ENCODE data around the gene NTRK3.

NTRK3 gene

DNA sequence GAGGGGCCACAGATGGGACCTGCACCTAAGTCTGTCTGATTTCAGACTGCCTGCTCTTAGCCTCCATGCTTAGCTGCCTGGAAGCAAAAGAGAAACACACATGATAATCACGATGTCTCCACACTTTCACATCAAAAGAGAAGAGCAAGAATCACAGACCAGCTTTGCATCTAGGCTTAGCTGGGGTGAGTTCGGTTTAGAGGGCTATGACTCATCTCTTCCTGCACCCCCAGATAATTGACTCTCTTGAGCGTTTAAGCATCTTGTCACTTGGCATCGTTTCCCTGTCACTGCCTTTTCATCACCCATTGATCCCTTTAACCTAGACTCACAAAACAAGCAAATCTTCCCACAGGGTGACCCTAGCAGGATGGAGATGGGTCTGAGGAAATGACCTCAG is 124.0 kb downstream of the NTRK3 start:
- no peak overlapping the region for H3K4me3 ChIP-seq (ENCODE audit: insufficient read depth, low read depth, low read length, poor library complexity, severe bottlenecking)
- H3K36me3 ChIP-seq (ENCODE audit: control insufficient read depth, insufficient read depth, low read length): no peaks in the 10 kb centered on the region
- H3K4me1 ChIP-seq (ENCODE audit: control insufficient read depth, insufficient read depth, low read length, poor library complexity, severe bottlenecking): no peaks in the 10 kb centered on the region
- no peak overlapping the region for H3K27ac ChIP-seq (ENCODE audit: insufficient read depth, low read length, poor library complexity, severe bottlenecking)
- H3K27me3 ChIP-seq (replicated peaks; ENCODE audit: control insufficient read depth, insufficient read depth, low read length, poor library complexity, severe bottlenecking): no peaks in the 10 kb centered on the region
- no peaks in the 10 kb centered on the region for H3K9me3 ChIP-seq (ENCODE audit: control insufficient read depth, low read length)
- DNase-seq: no peak

DNA sequence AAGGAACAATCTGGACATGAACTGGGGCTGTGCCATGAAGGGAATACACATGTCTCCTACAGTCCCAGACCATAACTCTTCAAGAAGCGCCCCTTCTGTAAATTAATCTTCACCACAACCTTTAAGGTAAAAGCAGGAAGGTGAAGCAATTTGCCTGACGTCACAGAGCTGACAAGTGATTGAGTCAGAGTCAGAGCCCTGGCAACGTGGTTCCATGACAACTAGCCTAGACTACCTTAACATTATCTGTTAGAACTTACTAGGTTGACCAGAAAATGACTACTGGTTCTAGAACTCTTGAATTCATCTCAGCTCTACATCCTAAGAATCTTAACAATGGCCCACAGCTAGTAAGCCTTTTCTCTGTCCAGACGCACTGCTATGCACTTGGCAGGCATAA is 124.6 kb downstream of the NTRK3 start:
- H3K27ac ChIP-seq (ENCODE audit: insufficient read depth, low read length, poor library complexity, severe bottlenecking): no peak overlapping the region
- no peaks in the 10 kb centered on the region for H3K36me3 ChIP-seq (ENCODE audit: control insufficient read depth, insufficient read depth, low read length)
- no peaks in the 10 kb centered on the region for H3K27me3 ChIP-seq (replicated peaks; ENCODE audit: control insufficient read depth, insufficient read depth, low read length, poor library complexity, severe bottlenecking)
- no peak overlapping the region for H3K4me3 ChIP-seq (ENCODE audit: insufficient read depth, low read depth, low read length, poor library complexity, severe bottlenecking)
- DNase-seq: no peak
- no peaks in the 10 kb centered on the region for H3K9me3 ChIP-seq (ENCODE audit: control insufficient read depth, low read length)
- H3K4me1 ChIP-seq (ENCODE audit: control insufficient read depth, insufficient read depth, low read length, poor library complexity, severe bottlenecking): no peaks in the 10 kb centered on the region

DNA sequence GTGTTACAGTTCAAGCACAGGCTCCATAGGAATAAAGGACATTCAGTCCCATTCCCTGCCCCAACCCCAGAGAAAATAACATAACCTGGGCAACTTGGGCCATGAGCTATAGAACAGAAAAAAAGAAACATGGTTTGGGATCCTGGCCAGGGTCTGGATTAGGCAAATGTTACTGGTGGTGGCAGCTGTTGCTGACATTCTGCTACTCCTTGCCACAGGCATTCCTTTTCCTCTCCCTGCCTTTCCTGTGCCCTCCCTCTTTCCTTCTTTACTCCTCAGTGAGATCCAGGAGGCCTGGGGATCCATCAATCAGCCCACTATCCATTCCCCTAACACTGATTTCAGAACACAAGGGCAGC is 129.1 kb downstream of the NTRK3 start:
- H3K4me3 ChIP-seq (ENCODE audit: insufficient read depth, low read depth, low read length, poor library complexity, severe bottlenecking): no peak overlapping the region
- H3K36me3 ChIP-seq (ENCODE audit: control insufficient read depth, insufficient read depth, low read length): no peaks in the 10 kb centered on the region
- H3K4me1 ChIP-seq (ENCODE audit: control insufficient read depth, insufficient read depth, low read length, poor library complexity, severe bottlenecking): no peaks in the 10 kb centered on the region
- no peaks in the 10 kb centered on the region for H3K9me3 ChIP-seq (ENCODE audit: control insufficient read depth, low read length)
- DNase-seq: no peak
- no peak overlapping the region for H3K27ac ChIP-seq (ENCODE audit: insufficient read depth, low read length, poor library complexity, severe bottlenecking)
- no peaks in the 10 kb centered on the region for H3K27me3 ChIP-seq (replicated peaks; ENCODE audit: control insufficient read depth, insufficient read depth, low read length, poor library complexity, severe bottlenecking)

DNA sequence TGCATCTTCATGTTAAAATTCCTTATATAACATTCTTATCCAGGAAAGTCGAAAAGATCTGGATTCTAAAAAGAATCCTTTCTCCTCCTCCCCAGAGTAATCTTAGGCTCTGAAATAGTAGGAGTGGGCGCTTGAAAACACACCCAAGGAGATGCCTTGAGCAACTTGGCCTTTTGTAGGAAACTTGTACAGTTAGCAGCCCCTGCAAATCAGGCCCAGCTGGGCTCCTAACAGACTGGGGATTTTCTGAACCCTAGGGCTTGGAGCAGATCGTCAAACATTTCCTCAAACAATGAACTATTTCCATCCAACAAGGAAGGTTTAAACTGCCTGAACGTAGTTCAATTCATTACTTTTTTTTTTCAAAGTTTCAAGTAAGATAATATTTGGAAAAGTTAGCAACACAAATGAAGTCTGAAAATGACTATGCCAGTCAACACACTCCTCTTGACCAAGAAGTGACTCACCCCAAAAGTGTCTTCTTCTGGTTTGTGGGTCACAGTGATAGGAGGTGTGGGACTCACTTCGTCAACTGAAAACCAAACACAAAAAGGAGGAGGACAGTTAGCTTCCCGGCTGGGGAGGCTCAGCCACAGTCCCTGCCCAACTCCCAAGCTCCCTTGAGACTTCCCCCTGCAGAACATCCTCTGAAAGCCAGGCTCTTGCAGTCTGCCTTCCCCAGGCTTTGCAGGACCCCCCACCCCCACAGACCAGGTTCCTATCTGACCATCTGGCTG is 129.7 kb downstream of the NTRK3 start:
- no peak for DNase-seq
- no peaks in the 10 kb centered on the region for H3K36me3 ChIP-seq (ENCODE audit: control insufficient read depth, insufficient read depth, low read length)
- H3K9me3 ChIP-seq (ENCODE audit: control insufficient read depth, low read length): no peaks in the 10 kb centered on the region
- H3K27me3 ChIP-seq (replicated peaks; ENCODE audit: control insufficient read depth, insufficient read depth, low read length, poor library complexity, severe bottlenecking): no peaks in the 10 kb centered on the region
- no peak overlapping the region for H3K27ac ChIP-seq (ENCODE audit: insufficient read depth, low read length, poor library complexity, severe bottlenecking)
- no peak overlapping the region for H3K4me3 ChIP-seq (ENCODE audit: insufficient read depth, low read depth, low read length, poor library complexity, severe bottlenecking)
- H3K4me1 ChIP-seq (ENCODE audit: control insufficient read depth, insufficient read depth, low read length, poor library complexity, severe bottlenecking): no peaks in the 10 kb centered on the region

DNA sequence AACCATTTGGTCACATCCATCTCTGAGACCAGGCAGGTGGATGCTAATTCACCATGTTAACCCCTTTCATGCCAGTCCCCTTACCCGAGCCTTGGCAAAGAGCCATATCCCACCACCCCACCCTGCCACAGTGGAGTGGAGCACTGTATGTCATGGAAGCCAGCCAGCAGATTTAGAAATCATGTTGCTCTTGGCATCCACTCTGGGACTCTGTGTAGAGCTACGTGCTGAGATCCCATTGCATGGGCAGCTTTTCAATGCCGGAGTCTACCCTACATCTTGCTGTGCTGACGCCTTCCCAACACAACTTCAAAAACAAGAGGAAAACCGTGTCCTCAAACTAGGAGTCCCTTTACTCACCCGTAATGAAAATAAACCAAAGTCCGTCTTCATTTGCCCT is 131.0 kb downstream of the NTRK3 start:
- H3K4me1 ChIP-seq (ENCODE audit: control insufficient read depth, insufficient read depth, low read length, poor library complexity, severe bottlenecking): no peaks in the 10 kb centered on the region
- no peaks in the 10 kb centered on the region for H3K27me3 ChIP-seq (replicated peaks; ENCODE audit: control insufficient read depth, insufficient read depth, low read length, poor library complexity, severe bottlenecking)
- H3K9me3 ChIP-seq (ENCODE audit: control insufficient read depth, low read length): no peaks in the 10 kb centered on the region
- no peak overlapping the region for H3K4me3 ChIP-seq (ENCODE audit: insufficient read depth, low read depth, low read length, poor library complexity, severe bottlenecking)
- no peak for DNase-seq
- H3K27ac ChIP-seq (ENCODE audit: insufficient read depth, low read length, poor library complexity, severe bottlenecking): no peak overlapping the region
- H3K36me3 ChIP-seq (ENCODE audit: control insufficient read depth, insufficient read depth, low read length): no peaks in the 10 kb centered on the region

DNA sequence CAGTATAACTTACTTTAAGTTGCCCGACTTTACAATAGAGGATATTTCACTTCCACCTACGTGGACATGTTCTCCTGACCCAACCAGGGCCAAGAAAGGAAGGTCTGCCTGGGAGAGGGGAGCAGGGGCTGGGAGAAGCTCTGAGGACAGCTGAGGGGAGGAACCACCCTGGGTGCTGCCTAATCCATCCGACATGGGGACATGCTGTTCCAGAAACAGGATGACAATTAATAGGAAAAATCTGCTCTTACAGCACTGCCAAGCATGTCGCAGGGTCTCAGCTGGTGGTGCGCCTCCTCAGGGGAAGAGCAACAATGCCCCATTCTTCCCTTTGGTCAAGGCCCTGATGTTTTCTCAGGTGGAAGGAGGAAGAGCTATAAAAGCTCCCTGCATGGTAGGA is 132.3 kb downstream of the NTRK3 start:
- no peak for DNase-seq
- no peaks in the 10 kb centered on the region for H3K9me3 ChIP-seq (ENCODE audit: control insufficient read depth, low read length)
- no peaks in the 10 kb centered on the region for H3K36me3 ChIP-seq (ENCODE audit: control insufficient read depth, insufficient read depth, low read length)
- no peak overlapping the region for H3K27ac ChIP-seq (ENCODE audit: insufficient read depth, low read length, poor library complexity, severe bottlenecking)
- H3K27me3 ChIP-seq (replicated peaks; ENCODE audit: control insufficient read depth, insufficient read depth, low read length, poor library complexity, severe bottlenecking): no peaks in the 10 kb centered on the region
- H3K4me1 ChIP-seq (ENCODE audit: control insufficient read depth, insufficient read depth, low read length, poor library complexity, severe bottlenecking): no peaks in the 10 kb centered on the region
- H3K4me3 ChIP-seq (ENCODE audit: insufficient read depth, low read depth, low read length, poor library complexity, severe bottlenecking): no peak overlapping the region

DNA sequence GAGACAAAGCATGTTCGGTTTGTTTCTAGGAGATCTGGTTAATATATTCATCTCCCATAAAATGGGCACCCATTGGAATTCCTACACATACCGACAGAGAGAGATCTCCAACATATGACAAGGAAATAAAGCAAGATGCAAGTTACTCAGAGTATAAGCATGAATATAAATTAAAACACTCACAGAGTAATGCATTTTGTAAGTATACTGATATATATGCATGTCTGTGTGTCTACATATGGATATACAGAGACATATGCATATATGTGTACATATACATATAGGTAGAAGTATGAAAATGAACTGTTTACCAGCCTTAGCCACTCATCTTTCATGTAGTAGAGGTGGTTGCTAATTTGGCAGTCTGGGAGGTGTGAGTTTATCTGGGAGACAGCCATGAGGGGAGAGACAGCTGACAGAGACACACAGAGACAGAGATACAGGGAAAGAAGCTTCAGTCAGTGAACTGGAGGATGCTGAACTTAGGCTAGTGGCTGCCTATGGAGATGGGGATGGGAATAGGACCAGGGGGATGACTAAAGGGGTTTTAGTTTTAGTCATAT is 134.5 kb downstream of the NTRK3 start:
- no peak for DNase-seq
- H3K4me3 ChIP-seq (ENCODE audit: insufficient read depth, low read depth, low read length, poor library complexity, severe bottlenecking): no peak overlapping the region
- H3K36me3 ChIP-seq (ENCODE audit: control insufficient read depth, insufficient read depth, low read length): no peaks in the 10 kb centered on the region
- H3K27ac ChIP-seq (ENCODE audit: insufficient read depth, low read length, poor library complexity, severe bottlenecking): no peak overlapping the region
- no peaks in the 10 kb centered on the region for H3K9me3 ChIP-seq (ENCODE audit: control insufficient read depth, low read length)
- H3K27me3 ChIP-seq (replicated peaks; ENCODE audit: control insufficient read depth, insufficient read depth, low read length, poor library complexity, severe bottlenecking): no peaks in the 10 kb centered on the region
- no peaks in the 10 kb centered on the region for H3K4me1 ChIP-seq (ENCODE audit: control insufficient read depth, insufficient read depth, low read length, poor library complexity, severe bottlenecking)

DNA sequence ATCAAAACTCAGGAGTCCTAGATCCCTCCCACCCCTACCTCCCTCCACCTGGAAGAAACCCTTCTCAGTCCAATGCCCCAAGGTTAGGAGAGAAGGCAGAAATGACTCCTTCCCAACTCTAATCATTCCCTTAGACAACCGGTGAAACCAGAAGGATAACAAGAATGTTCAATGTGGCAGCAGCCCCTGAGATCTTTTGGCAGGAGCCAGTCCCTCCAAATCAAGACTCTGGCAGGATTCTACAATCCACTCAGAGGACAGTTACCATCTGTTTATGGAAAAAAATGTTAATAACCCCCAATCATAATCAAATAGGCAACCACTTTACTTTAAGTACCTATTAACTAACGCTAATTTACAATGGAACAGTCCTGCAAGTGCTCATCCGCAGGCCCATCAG is 136.5 kb downstream of the NTRK3 start:
- Histone ChIP-seq H3K27me3 (replicated peaks; ENCODE audit: control insufficient read depth, insufficient read depth, low read length, poor library complexity, severe bottlenecking) (no peaks in the 10 kb centered on the region), H3K27ac (ENCODE audit: insufficient read depth, low read length, poor library complexity, severe bottlenecking) (no peak overlapping the region), H3K4me3 (ENCODE audit: insufficient read depth, low read depth, low read length, poor library complexity, severe bottlenecking) (no peak overlapping the region), H3K9me3 (ENCODE audit: control insufficient read depth, low read length) (no peaks in the 10 kb centered on the region), H3K36me3 (ENCODE audit: control insufficient read depth, insufficient read depth, low read length) (no peaks in the 10 kb centered on the region), H3K4me1 (ENCODE audit: control insufficient read depth, insufficient read depth, low read length, poor library complexity, severe bottlenecking) (no peaks in the 10 kb centered on the region)
- no peak for DNase-seq

DNA sequence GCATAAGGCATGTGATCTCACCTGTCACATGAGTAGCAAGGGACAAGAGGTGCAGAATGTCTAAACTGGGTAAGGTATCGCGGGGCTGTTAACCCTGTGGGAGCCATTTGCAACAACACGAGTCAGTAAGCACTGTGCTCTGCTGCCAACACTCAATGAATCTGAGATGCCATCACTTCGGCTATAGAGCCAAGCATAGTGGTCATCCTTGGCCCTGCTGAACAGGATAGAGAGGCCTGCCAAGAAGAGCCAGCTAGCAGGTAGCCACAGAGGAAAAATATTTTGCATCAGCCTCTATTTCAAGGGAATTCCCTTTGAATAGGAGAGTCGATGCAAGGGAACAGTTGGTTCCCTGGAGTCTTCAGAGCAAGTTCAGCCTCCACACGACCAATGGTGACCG is 137.8 kb downstream of the NTRK3 start:
- no peak for DNase-seq
- H3K4me1 ChIP-seq (ENCODE audit: control insufficient read depth, insufficient read depth, low read length, poor library complexity, severe bottlenecking): no peaks in the 10 kb centered on the region
- H3K36me3 ChIP-seq (ENCODE audit: control insufficient read depth, insufficient read depth, low read length): no peaks in the 10 kb centered on the region

DNA sequence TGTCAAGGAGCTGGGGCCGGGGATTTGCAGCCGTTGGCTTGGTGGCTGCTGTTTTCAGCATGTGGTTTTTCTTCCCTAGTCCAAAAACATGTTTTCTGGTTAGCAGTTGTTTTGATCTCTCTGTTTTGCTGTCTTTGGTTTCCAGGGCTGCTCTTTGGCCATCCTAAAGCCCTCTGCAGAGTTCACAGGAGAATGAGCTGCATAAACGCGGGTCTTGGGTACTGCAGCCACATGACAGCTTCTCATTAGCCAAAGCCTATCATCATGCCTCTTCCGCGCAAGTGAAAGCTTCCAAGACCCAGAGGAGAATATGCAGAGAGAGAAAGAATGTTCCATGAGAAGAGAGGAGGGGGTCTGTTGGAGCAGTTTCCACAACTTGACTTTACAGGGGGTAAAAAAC is 138.5 kb downstream of the NTRK3 start:
- H3K27me3 ChIP-seq (replicated peaks; ENCODE audit: control insufficient read depth, insufficient read depth, low read length, poor library complexity, severe bottlenecking): no peaks in the 10 kb centered on the region
- H3K9me3 ChIP-seq (ENCODE audit: control insufficient read depth, low read length): no peaks in the 10 kb centered on the region
- no peak overlapping the region for H3K27ac ChIP-seq (ENCODE audit: insufficient read depth, low read length, poor library complexity, severe bottlenecking)
- H3K36me3 ChIP-seq (ENCODE audit: control insufficient read depth, insufficient read depth, low read length): no peaks in the 10 kb centered on the region
- DNase-seq: no peak
- H3K4me1 ChIP-seq (ENCODE audit: control insufficient read depth, insufficient read depth, low read length, poor library complexity, severe bottlenecking): no peaks in the 10 kb centered on the region
- H3K4me3 ChIP-seq (ENCODE audit: insufficient read depth, low read depth, low read length, poor library complexity, severe bottlenecking): no peak overlapping the region

More for the DNA sequence above, 137.8 kb downstream of the NTRK3 start:
- H3K27ac ChIP-seq (ENCODE audit: insufficient read depth, low read length, poor library complexity, severe bottlenecking): no peak overlapping the region
- H3K4me3 ChIP-seq (ENCODE audit: insufficient read depth, low read depth, low read length, poor library complexity, severe bottlenecking): no peak overlapping the region
- no peaks in the 10 kb centered on the region for H3K9me3 ChIP-seq (ENCODE audit: control insufficient read depth, low read length)
- H3K27me3 ChIP-seq (replicated peaks; ENCODE audit: control insufficient read depth, insufficient read depth, low read length, poor library complexity, severe bottlenecking): no peaks in the 10 kb centered on the region
